Sigmoid colon (tissue), 7 donors: ENCODE measurements around the gene TJAP1. TPM values are rescaled to one million over a fixed set of nuclear protein-coding genes. Genes with fewer than 3 reads are reported as not detected.

Source experiments
- DNase-seq: peaks from one replicate; pipeline ENCODE4 v3.0.0-alpha.2; 2019
- H3K27ac ChIP-seq, 4 donors: fragments of 200-600 bp; sonication (generic); one replicate each; pipeline ENCODE4 v1.5.1; 2016 to 2019; ENCODE audit warnings: mild to moderate bottlenecking in 1 of 4
- H3K27me3 ChIP-seq, 3 donors: fragments of 200-600 bp; sonication (generic); one replicate each; pipeline ENCODE4 v1.5.1; 2019; ENCODE audit warnings: mild to moderate bottlenecking in 1 of 3
- H3K36me3 ChIP-seq, 4 donors: fragments of 200-600 bp; sonication (generic); one replicate each; pipeline ENCODE4 v1.5.1; 2016 to 2019
- H3K4me1 ChIP-seq, 4 donors: fragments of 200-600 bp; sonication (generic); one replicate each; pipeline ENCODE4 v1.5.1; 2017 to 2019
- H3K4me3 ChIP-seq, 4 donors: fragments of 200-600 bp; sonication (generic); one replicate each; pipeline ENCODE4 v1.5.1; 2017 to 2019; ENCODE audit warnings: mild to moderate bottlenecking in 2 of 4, moderate library complexity in 1 of 4
- H3K9me3 ChIP-seq, 4 donors: fragments of 200-600 bp in 3 of 4; sonication (generic) in 3 of 4; one replicate each; pipeline versions ENCODE4 v1.5.1 to v1.6.1; 2013 to 2019
- CTCF ChIP-seq, 4 experiments: fragments of 450-650 bp in 3 of 4; fragments of 200-600 bp in 1 of 4; IDR thresholded peaks; one replicate each; pipeline ENCODE4 v1.5.1; 2016 to 2019; ENCODE audit warnings: antibody characterized with exemption in 4 of 4, mild to moderate bottlenecking in 3 of 4, moderate library complexity in 2 of 4
- EP300 ChIP-seq, 4 donors: sonication (generic); formaldehyde crosslinking; IDR thresholded peaks; one replicate each; pipeline ENCODE4 v1.6.1; 2017; ENCODE audit warnings: antibody characterized with exemption in 4 of 4
- POLR2A ChIP-seq, 2 donors: fragments of 450-650 bp; IDR thresholded peaks; one replicate each; pipeline ENCODE4 v1.6.1; 2016; ENCODE audit warnings: antibody characterized with exemption in 2 of 2, mild to moderate bottlenecking in 2 of 2, moderate library complexity in 2 of 2
- POLR2AphosphoS5 ChIP-seq, 4 donors: sonication (generic); formaldehyde crosslinking; IDR thresholded peaks; one replicate each; pipeline ENCODE4 v1.6.1; 2017; ENCODE audit warnings: antibody characterized with exemption in 4 of 4
- WGBS, 2 donors: extraction: QIAGEN DNeasy Blood & Tissue Kit; methylation state at CpG; one replicate each; pipeline ENCODE4 v1.1.7; 2013; 5-methylcytosine and 5-hydroxymethylcytosine counted together
- intact Hi-C: fragments of 100-400 bp; cut with DNase I; formaldehyde crosslinking; loops from one replicate; pipeline ENCODE4 v1.15.1; 2023
- polyA plus RNA-seq, 3 donors: library from polyadenylated mRNA; stranded (reverse); fragments of 200-250 nt; gene quantifications; one replicate each; pipeline ENCODE4 v1.2.3, GENCODE V29; 2013
- small RNA-seq, 3 donors: library from RNA; depleted of rRNA; stranded (forward); fragments of <200 nt; gene quantifications; one replicate each; pipeline ENCODE3, GENCODE V24; 2016
- total RNA-seq, 4 donors: library from RNA; depleted of rRNA; stranded (reverse); fragments of >200 nt; gene quantifications; one replicate each; pipeline ENCODE4 v1.1.0, GENCODE V29; 2016
- donor health status: healthy with polysubstance abuse.
- donor health status: Bipolar disorder and iron deficiency.
- donor health status: healthy.

TJAP1 gene
- total and polyA plus RNA-seq, 7 donors = 3.0 to 27.1 (median 20.0) TPM

GRCh38 chr6:43540507-43540906 is 63.1 kb downstream of the TJAP1 start:
- Histone ChIP-seq H3K36me3 (peaks cover 0 to 81% (median 21%) of the 10 kb centered on the region in 4 donors), H3K27ac (no peak overlapping the region), H3K4me3 (no peak overlapping the region), H3K27me3 (no peaks in the 10 kb centered on the region), H3K4me1 (no peaks in the 10 kb centered on the region), H3K9me3 (no peaks in the 10 kb centered on the region)
- WGBS, 2 donors = 98% methylated on average over 5 of the region's 5 CpGs
- no peak for DNase-seq
- TF ChIP-seq POLR2A (IDR thresholded peaks at IDR 0.05) (no peak), EP300 (IDR thresholded peaks at IDR 0.05) (no peak), POLR2AphosphoS5 (IDR thresholded peaks at IDR 0.05) (no peak), CTCF (IDR thresholded peaks at IDR 0.05) (no peak)
- intact Hi-C loops = no loop called here

GRCh38 chr6:43541774-43542471 is 64.6 kb downstream of the TJAP1 start:
- Histone ChIP-seq H3K4me1 (no peaks in the 10 kb centered on the region), H3K27ac (no peak overlapping the region), H3K27me3 (no peaks in the 10 kb centered on the region), H3K36me3 (peaks cover 1 to 87% (median 28%) of the 10 kb centered on the region in 4 donors), H3K4me3 (no peak overlapping the region), H3K9me3 (no peaks in the 10 kb centered on the region)
- intact Hi-C loops = no loop called here
- DNase-seq = no peak
- 95% methylated on average over 8 of the region's 8 CpGs for WGBS, 2 donors
- TF ChIP-seq POLR2AphosphoS5 (IDR thresholded peaks at IDR 0.05) (no peak), CTCF (IDR thresholded peaks at IDR 0.05) (no peak), POLR2A (IDR thresholded peaks at IDR 0.05) (no peak), EP300 (IDR thresholded peaks at IDR 0.05) (no peak)

GRCh38 chr6:43544461-43544860 is 67.1 kb downstream of the TJAP1 start:
- no peak for DNase-seq
- Histone ChIP-seq H3K27ac (no peak overlapping the region), H3K4me3 (no peak overlapping the region), H3K4me1 (no peaks in the 10 kb centered on the region), H3K9me3 (no peaks in the 10 kb centered on the region), H3K36me3 (peaks cover 16 to 95% (median 41%) of the 10 kb centered on the region in 4 donors), H3K27me3 (no peaks in the 10 kb centered on the region)
- intact Hi-C loops = no loop called here
- WGBS, 2 donors = 74 to 78% methylated on average over 4 of the region's 4 CpGs
- TF ChIP-seq POLR2A (IDR thresholded peaks at IDR 0.05) (no peak), CTCF (IDR thresholded peaks at IDR 0.05) (no peak), POLR2AphosphoS5 (IDR thresholded peaks at IDR 0.05) (no peak), EP300 (IDR thresholded peaks at IDR 0.05) (no peak)

GRCh38 chr6:43547222-43547621 is 69.9 kb downstream of the TJAP1 start:
- TF ChIP-seq CTCF (IDR thresholded peaks at IDR 0.05) (no peak), EP300 (IDR thresholded peaks at IDR 0.05) (no peak)
- H3K9me3 ChIP-seq = no peaks in the 10 kb centered on the region
- H3K36me3 ChIP-seq = peaks cover 19 to 100% (median 49%) of the 10 kb centered on the region in 4 donors
- no peak for DNase-seq
- no peak overlapping the region for H3K27ac ChIP-seq
- intact Hi-C loops = no loop called here
- no peaks in the 10 kb centered on the region for H3K27me3 ChIP-seq
- H3K4me1 ChIP-seq = no peaks in the 10 kb centered on the region
- no peak overlapping the region for H3K4me3 ChIP-seq
- WGBS, 2 donors = 87 to 88% methylated on average over 3 of the region's 3 CpGs

Small RNA genes within 50 kb of the gene (small RNA-seq; reads per million reads assigned to genes)
- gene MIR6780B (0 reads per million in 3 donors), gene RF00426 (0 reads per million in 3 donors), gene RNU6-1113P (0 reads per million in 3 donors)

Other genes with a start within 250 kb of the TJAP1 start
- 10 to 100 TPM; 32.1 to 96.0 (median 90.3) TPM for gene DNPH1, start 248.1 kb upstream of the TJAP1 start, total RNA-seq
- 100 to 1,000 TPM; 155 to 188 (median 163) TPM for gene DNPH1, start 248.1 kb upstream of the TJAP1 start, polyA plus RNA-seq
- under 1 TPM in 3 of 4 donors, not detected in 1; under 0.01 to 0.55 (median 0.27) TPM for gene TTBK1, start 234.1 kb upstream of the TJAP1 start, total RNA-seq
- under 1 TPM; under 0.01 to 0.41 (median 0.23) TPM for gene TTBK1, start 234.1 kb upstream of the TJAP1 start, polyA plus RNA-seq
- gene SLC22A7, start 179.3 kb upstream of the TJAP1 start, total RNA-seq = not detected
- not detected for gene SLC22A7, start 179.3 kb upstream of the TJAP1 start, polyA plus RNA-seq
- not detected for gene CRIP3, start 168.7 kb upstream of the TJAP1 start, total RNA-seq
- 1 to 10 TPM in 1 of 3 donors, not detected in 2; 5.2 TPM for gene CRIP3, start 168.7 kb upstream of the TJAP1 start, polyA plus RNA-seq
- gene ZNF318, start 107.9 kb upstream of the TJAP1 start, total RNA-seq = 10 to 100 TPM; 11.7 to 19.1 (median 15.1) TPM
- gene ZNF318, start 107.9 kb upstream of the TJAP1 start, polyA plus RNA-seq = 10 to 100 TPM in 1 of 3 donors, 1 to 10 TPM in 2; 2.1 to 12.7 (median 2.4) TPM
- 10 to 100 TPM; 11.5 to 24.9 (median 12.3) TPM for gene ABCC10, start 50.0 kb upstream of the TJAP1 start, total RNA-seq
- 10 to 100 TPM in 1 of 3 donors, 1 to 10 TPM in 2; 2.4 to 25.0 (median 5.1) TPM for gene ABCC10, start 50.0 kb upstream of the TJAP1 start, polyA plus RNA-seq
- gene DLK2, start 22.0 kb upstream of the TJAP1 start, total RNA-seq = not detected
- under 1 TPM in 1 of 3 donors, not detected in 2; 0.64 TPM for gene DLK2, start 22.0 kb upstream of the TJAP1 start, polyA plus RNA-seq
- 1 to 10 TPM in 2 of 4 donors, under 1 TPM in 2; 0.33 to 1.1 (median 0.72) TPM for gene LRRC73, start 32.8 kb downstream of the TJAP1 start, total RNA-seq
- under 1 TPM in 1 of 3 donors, not detected in 2; 0.47 TPM for gene LRRC73, start 32.8 kb downstream of the TJAP1 start, polyA plus RNA-seq
- gene YIPF3, start 39.4 kb downstream of the TJAP1 start, total RNA-seq = 10 to 100 TPM; 58.4 to 74.2 (median 66.0) TPM
- gene YIPF3, start 39.4 kb downstream of the TJAP1 start, polyA plus RNA-seq = 10 to 100 TPM; 35.4 to 93.6 (median 42.6) TPM
- gene POLR1C, start 39.5 kb downstream of the TJAP1 start, total RNA-seq = 10 to 100 TPM; 11.9 to 25.5 (median 19.1) TPM
- gene POLR1C, start 39.5 kb downstream of the TJAP1 start, polyA plus RNA-seq = 10 to 100 TPM; 12.6 to 39.5 (median 14.3) TPM
- 10 to 100 TPM; 13.7 to 53.7 (median 14.7) TPM for gene XPO5, start 98.5 kb downstream of the TJAP1 start, total RNA-seq
- 10 to 100 TPM in 1 of 3 donors, 1 to 10 TPM in 2; 3.0 to 11.5 (median 7.8) TPM for gene XPO5, start 98.5 kb downstream of the TJAP1 start, polyA plus RNA-seq
- 1 to 10 TPM; 4.9 to 7.8 (median 6.3) TPM for gene POLH, start 98.6 kb downstream of the TJAP1 start, total RNA-seq
- gene POLH, start 98.6 kb downstream of the TJAP1 start, polyA plus RNA-seq = 1 to 10 TPM; 1.8 to 6.5 (median 3.0) TPM
- 10 to 100 TPM; 26.8 to 36.6 (median 32.5) TPM for gene GTPBP2, start 151.7 kb downstream of the TJAP1 start, total RNA-seq
- 10 to 100 TPM; 44.4 to 71.0 (median 70.5) TPM for gene GTPBP2, start 151.7 kb downstream of the TJAP1 start, polyA plus RNA-seq
- 10 to 100 TPM; 13.0 to 32.3 (median 29.8) TPM for gene MAD2L1BP, start 158.3 kb downstream of the TJAP1 start, total RNA-seq
- gene MAD2L1BP, start 158.3 kb downstream of the TJAP1 start, polyA plus RNA-seq = 10 to 100 TPM; 41.9 to 68.7 (median 49.2) TPM
- gene RSPH9, start 167.5 kb downstream of the TJAP1 start, total RNA-seq = under 1 TPM in 3 of 4 donors, not detected in 1; under 0.01 to 0.68 (median 0.16) TPM
- under 1 TPM; 0.25 to 0.60 (median 0.46) TPM for gene RSPH9, start 167.5 kb downstream of the TJAP1 start, polyA plus RNA-seq
- gene MRPS18A, start 210.2 kb downstream of the TJAP1 start, total RNA-seq = 10 to 100 TPM; 28.8 to 43.9 (median 34.1) TPM
- gene MRPS18A, start 210.2 kb downstream of the TJAP1 start, polyA plus RNA-seq = 10 to 100 TPM; 72.1 to 93.2 (median 90.2) TPM